Effector memory CD4-positive, alpha-beta T cell (primary cell): ENCODE results near the gene UBXN6.

Source experiments
- DNase-seq, 3 donors: peaks; one replicate each; pipeline ENCODE4 v3.0.0-alpha.2; 2020
- H3K27ac ChIP-seq: 2 replicates; pipeline ENCODE4 v1.7.0; 2013; ENCODE audit warnings: mild to moderate bottlenecking, low read length, moderate library complexity; ENCODE audit not compliant: insufficient read depth, poor library complexity, severe bottlenecking
- H3K27me3 ChIP-seq: replicated peaks from 2 replicates; pipeline ENCODE4 v1.7.0; 2013; ENCODE audit warnings: mild to moderate bottlenecking, low read length; ENCODE audit not compliant: insufficient read depth, control insufficient read depth, poor library complexity, severe bottlenecking
- H3K36me3 ChIP-seq: 2 replicates; pipeline ENCODE4 v1.7.0; 2013; ENCODE audit warnings: mild to moderate bottlenecking, low read length, moderate library complexity; ENCODE audit not compliant: control insufficient read depth, insufficient read depth
- H3K4me1 ChIP-seq: 2 replicates; pipeline ENCODE4 v1.7.0; 2013; ENCODE audit warnings: low read length, mild to moderate bottlenecking; ENCODE audit not compliant: control insufficient read depth, insufficient read depth, poor library complexity, severe bottlenecking
- H3K4me3 ChIP-seq: 2 replicates; pipeline ENCODE4 v1.7.0; 2013; ENCODE audit warnings: low read length, low read depth, mild to moderate bottlenecking; ENCODE audit not compliant: insufficient read depth, poor library complexity, severe bottlenecking
- H3K9me3 ChIP-seq: 2 replicates; pipeline ENCODE4 v1.7.0; 2013; ENCODE audit warnings: mild to moderate bottlenecking, low read length, moderate library complexity; ENCODE audit not compliant: control insufficient read depth
- total RNA-seq, 3 donors: gene quantifications; one replicate each; lab custom pipeline; 2026; lab: John Stamatoyannopoulos, UW

The UBXN6 gene, protein sequence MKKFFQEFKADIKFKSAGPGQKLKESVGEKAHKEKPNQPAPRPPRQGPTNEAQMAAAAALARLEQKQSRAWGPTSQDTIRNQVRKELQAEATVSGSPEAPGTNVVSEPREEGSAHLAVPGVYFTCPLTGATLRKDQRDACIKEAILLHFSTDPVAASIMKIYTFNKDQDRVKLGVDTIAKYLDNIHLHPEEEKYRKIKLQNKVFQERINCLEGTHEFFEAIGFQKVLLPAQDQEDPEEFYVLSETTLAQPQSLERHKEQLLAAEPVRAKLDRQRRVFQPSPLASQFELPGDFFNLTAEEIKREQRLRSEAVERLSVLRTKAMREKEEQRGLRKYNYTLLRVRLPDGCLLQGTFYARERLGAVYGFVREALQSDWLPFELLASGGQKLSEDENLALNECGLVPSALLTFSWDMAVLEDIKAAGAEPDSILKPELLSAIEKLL
- total RNA-seq, result 38.9 to 62.8 (median 55.4) reads per million in 3 donors

GRCh38 chr19:4457654-4458395 is at the start of gene UBXN6:
UBXN6 (minus strand) TSS chr19:4457794; CDS start chr19:4457697, 97 bp downstream.
- peak within 1 kb of the TSS; percentile 74 for H3K27ac ChIP-seq
- peak within 1 kb of the TSS; percentile 60 for H3K4me3 ChIP-seq
- no peaks in the 10 kb centered on the region for H3K9me3 ChIP-seq
- H3K4me1 ChIP-seq, result peaks cover 16% of the 10 kb centered on the region
- H3K27me3 ChIP-seq, result no peaks in the 10 kb centered on the region
- H3K36me3 ChIP-seq, result peaks cover 15% of the 10 kb centered on the region
- DNase-seq, result peak; percentile 96 to 98 (median 98)

DNA sequence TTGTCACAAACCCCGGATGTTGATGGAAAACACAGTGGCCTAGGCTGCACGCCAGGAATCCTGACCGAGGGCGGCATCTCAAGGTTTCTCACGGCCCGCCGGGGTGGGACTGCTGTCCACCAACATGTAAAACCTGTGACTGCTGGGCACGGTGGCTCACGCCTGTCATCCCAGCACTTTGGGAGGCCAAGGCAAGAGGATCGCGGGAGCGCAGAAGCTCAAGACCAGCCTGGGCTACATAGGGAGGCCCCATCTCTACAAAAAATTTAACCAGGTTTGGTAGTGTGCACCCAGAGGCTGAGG is 49.5 kb upstream of the UBXN6 start:
- Histone ChIP-seq H3K27me3 (no peaks in the 10 kb centered on the region), H3K4me1 (no peaks in the 10 kb centered on the region), H3K36me3 (peaks cover 9% of the 10 kb centered on the region), H3K27ac (no peak overlapping the region), H3K9me3 (no peaks in the 10 kb centered on the region), H3K4me3 (no peak overlapping the region)
- no peak for DNase-seq

DNA sequence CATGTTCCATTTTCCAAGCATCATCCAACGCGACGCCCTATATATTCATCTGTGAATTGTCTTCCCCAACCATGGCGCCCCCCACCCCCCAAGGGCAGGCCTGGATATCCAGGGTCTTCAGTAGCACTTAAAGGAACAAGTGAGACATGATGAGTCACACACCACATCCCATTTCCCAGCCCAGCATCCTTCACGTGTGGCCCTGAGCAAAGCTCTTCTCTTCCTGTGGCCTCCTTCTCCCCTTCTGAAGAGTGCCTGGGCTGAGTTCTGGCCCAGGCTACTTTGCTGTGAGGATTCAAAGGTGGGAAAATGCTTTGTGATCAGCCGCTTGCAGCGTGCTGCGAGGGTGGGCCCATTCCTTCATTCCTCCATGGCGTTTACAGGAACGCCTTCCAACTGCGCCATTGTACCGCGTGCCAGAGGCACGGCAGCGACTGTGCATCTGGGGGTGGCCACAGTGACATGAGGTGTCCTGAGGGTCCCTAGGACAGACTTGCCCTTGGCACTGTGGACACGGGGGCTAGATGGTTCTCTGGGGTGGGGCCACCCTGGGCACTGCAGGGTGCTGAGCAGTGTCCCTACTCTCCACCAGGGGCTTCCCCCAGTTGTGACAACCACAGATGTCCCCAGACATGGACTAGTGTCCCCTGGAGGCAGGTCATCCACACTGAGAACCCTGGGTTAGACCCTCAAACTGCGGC is 49.0 kb upstream of the UBXN6 start:
- H3K9me3 ChIP-seq, result no peaks in the 10 kb centered on the region
- H3K27me3 ChIP-seq, result no peaks in the 10 kb centered on the region
- peaks cover 9% of the 10 kb centered on the region for H3K36me3 ChIP-seq
- no peaks in the 10 kb centered on the region for H3K4me1 ChIP-seq
- H3K27ac ChIP-seq, result no peak overlapping the region
- no peak overlapping the region for H3K4me3 ChIP-seq
- no peak for DNase-seq

DNA sequence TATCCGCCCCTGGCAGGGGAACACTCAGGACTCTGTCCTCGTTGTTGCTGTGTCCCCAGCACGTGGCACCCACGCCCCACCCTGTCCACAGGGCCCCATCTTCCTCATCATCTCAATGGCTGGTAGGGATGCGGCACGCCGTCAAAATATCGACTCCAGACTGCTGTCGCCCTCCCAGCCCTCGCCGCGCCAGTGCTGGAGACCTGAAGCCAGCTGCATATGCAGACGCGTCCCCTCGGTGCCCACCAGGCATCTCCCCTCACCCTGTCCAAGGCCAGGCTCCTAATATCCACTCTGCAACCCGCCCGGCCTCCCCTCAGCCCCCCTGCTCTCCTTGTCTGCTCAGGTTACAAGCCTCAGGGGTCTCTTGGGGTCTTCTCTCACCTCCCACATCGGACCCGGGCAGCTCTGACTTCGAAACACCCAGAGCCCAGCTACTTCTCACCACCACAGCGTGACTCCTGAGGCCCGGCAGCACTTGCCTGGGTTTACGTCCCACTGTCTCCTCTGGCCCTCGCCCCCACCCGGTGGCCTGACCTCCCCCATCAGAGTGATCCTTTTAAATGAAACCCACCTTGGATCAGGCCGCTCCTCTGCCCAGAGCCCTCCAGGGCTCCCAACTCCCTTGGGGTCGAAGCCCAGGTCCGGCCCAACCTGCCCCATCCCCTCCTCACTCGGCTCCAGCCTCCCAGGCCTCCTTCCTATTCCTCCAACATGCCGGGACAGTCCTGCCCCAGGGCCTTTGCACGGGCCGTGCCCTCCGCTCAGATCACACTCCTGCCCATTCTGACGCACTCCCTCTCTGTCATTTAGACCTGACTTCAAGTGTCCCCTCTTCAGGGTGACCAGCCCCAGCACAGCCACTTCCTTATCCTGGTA is 48.2 kb upstream of the UBXN6 start:
- no peak for DNase-seq
- no peaks in the 10 kb centered on the region for H3K9me3 ChIP-seq
- no peak overlapping the region for H3K27ac ChIP-seq
- H3K4me1 ChIP-seq, result no peaks in the 10 kb centered on the region
- H3K4me3 ChIP-seq, result no peak overlapping the region
- H3K36me3 ChIP-seq, result peaks cover 13% of the 10 kb centered on the region
- H3K27me3 ChIP-seq, result no peaks in the 10 kb centered on the region

GRCh38 chr19:4504891-4505569 is 47.4 kb upstream of the UBXN6 start:
- no peak for DNase-seq
- no peaks in the 10 kb centered on the region for H3K4me1 ChIP-seq
- H3K27me3 ChIP-seq, result no peaks in the 10 kb centered on the region
- H3K36me3 ChIP-seq, result peaks cover 15% of the 10 kb centered on the region
- H3K9me3 ChIP-seq, result no peaks in the 10 kb centered on the region
- no peak overlapping the region for H3K4me3 ChIP-seq
- no peak overlapping the region for H3K27ac ChIP-seq

DNA sequence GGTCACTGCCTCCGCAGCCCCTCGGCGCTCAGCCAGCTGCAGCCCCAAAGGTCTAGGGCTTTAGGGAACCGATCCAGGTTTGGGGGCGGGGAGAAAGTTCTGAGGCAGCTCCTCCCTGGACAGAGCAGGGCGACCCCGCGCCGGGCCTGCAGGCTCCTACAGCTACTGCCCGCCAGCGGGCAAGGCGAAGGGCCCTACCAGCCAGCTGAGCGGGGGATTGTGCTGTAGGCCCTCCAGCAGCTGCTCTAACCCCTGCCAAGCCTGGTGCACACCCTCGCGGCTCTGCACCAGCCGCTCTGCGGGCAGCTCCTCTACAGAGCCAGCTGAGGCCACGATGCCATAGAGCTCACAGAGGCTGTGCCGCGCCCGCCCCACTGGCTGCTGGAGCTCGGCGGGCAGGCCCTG is 46.7 kb upstream of the UBXN6 start:
- Histone ChIP-seq H3K4me3 (no peak overlapping the region), H3K4me1 (no peaks in the 10 kb centered on the region), H3K27ac (no peak overlapping the region), H3K9me3 (no peaks in the 10 kb centered on the region), H3K36me3 (peaks cover 15% of the 10 kb centered on the region), H3K27me3 (no peaks in the 10 kb centered on the region)
- DNase-seq, result no peak

- H3K36me3 ChIP-seq, result peaks cover 15% of the 10 kb centered on the region
- no peak for DNase-seq
Measured at GRCh38 chr19:4503825-4504170, 46.2 kb upstream of the UBXN6 start.

GRCh38 chr19:4503132-4503824 is 45.7 kb upstream of the UBXN6 start:
- Histone ChIP-seq H3K4me1 (no peaks in the 10 kb centered on the region), H3K4me3 (no peak overlapping the region), H3K36me3 (peaks cover 17% of the 10 kb centered on the region), H3K27ac (no peak overlapping the region), H3K27me3 (no peaks in the 10 kb centered on the region), H3K9me3 (no peaks in the 10 kb centered on the region)
- DNase-seq, result no peak

More at GRCh38 chr19:4503825-4504170, 46.2 kb upstream of the UBXN6 start:
- Histone ChIP-seq H3K4me3 (no peak overlapping the region), H3K4me1 (no peaks in the 10 kb centered on the region), H3K9me3 (no peaks in the 10 kb centered on the region), H3K27me3 (no peaks in the 10 kb centered on the region), H3K27ac (no peak overlapping the region)
